K562 (cell line): Measurements from ENCODE around the gene RNF6. TPM values are rescaled to one million over a fixed set of nuclear protein-coding genes. Genes with fewer than 3 reads are reported as not detected.

Source experiments
- ARID4B ChIP-seq: sonication (generic); formaldehyde crosslinking; IDR thresholded peaks from 2 replicates; pipeline ENCODE4 v1.8.0; 2022; ENCODE audit warnings: mild to moderate bottlenecking, missing genetic modification reagents
- E2F6 ChIP-seq, 2 experiments: IDR thresholded peaks; 2 replicates each; pipeline ENCODE4 v1.6.1; 2011; ENCODE audit warnings: borderline replicate concordance in 1 of 2, control low read depth in 1 of 2, low read depth in 1 of 2, low read length in 1 of 2, mild to moderate bottlenecking in 1 of 2, mixed read lengths in 1 of 2, moderate library complexity in 1 of 2; ENCODE audit not compliant: insufficient read depth in 1 of 2, insufficient read length in 1 of 2, poor library complexity in 1 of 2, severe bottlenecking in 1 of 2; ENCODE audit errors: extremely low read depth in 1 of 2
- FOXM1 ChIP-seq, 2 experiments: fragments of 450-650 bp in 1 of 2; sonication (generic) in 1 of 2; formaldehyde crosslinking in 1 of 2; IDR thresholded peaks; 2 replicates each; pipeline versions ENCODE4 v1.6.1 to v1.9.0; 2017 to 2022; ENCODE audit warnings: low read depth in 2 of 2, mild to moderate bottlenecking in 2 of 2, missing genetic modification reagents in 1 of 2, moderate library complexity in 1 of 2
- FOXO4 ChIP-seq: fragments of 450-650 bp; formaldehyde crosslinking; IDR thresholded peaks from 2 replicates; pipeline ENCODE4 v1.4.0; 2020; ENCODE audit warnings: mild to moderate bottlenecking, moderate library complexity
- GTF2A2 ChIP-seq: IDR thresholded peaks from 2 replicates; pipeline ENCODE4 v1.6.1; 2016; ENCODE audit warnings: mild to moderate bottlenecking, missing genetic modification characterization, missing compliant biosample characterization
- HDGF ChIP-seq: fragments of 450-650 bp; IDR thresholded peaks from 2 replicates; pipeline ENCODE4 v1.6.1; 2016
- IRF9 ChIP-seq: fragments of 450-650 bp; IDR thresholded peaks from 2 replicates; pipeline ENCODE4 v1.6.1; 2016; ENCODE audit warnings: missing biosample characterization, missing genetic modification characterization
- NFIX ChIP-seq: fragments of 250-450 bp; sonication (Bioruptor Pico); IDR thresholded peaks from 2 replicates; pipeline ENCODE4 v1.4.0; 2020; ENCODE audit warnings: low read depth, mild to moderate bottlenecking, moderate library complexity
- PCBP2 ChIP-seq: fragments of 200-400 bp; formaldehyde crosslinking; IDR thresholded peaks from 2 replicates; pipeline ENCODE4 v1.6.1; 2018; ENCODE audit warnings: low read length, low read depth, mild to moderate bottlenecking, moderate library complexity; ENCODE audit not compliant: poor library complexity, severe bottlenecking
- TEAD1 ChIP-seq, 2 experiments: fragments of 450-650 bp in 1 of 2; sonication (generic) in 1 of 2; formaldehyde crosslinking; IDR thresholded peaks; 2 replicates each; pipeline versions ENCODE4 v1.4.0 to v1.8.0; 2020 to 2022; ENCODE audit warnings: mild to moderate bottlenecking in 2 of 2, missing genetic modification reagents in 1 of 2
- ZNF518B ChIP-seq: fragments of 250-450 bp; sonication (Bioruptor Pico); IDR thresholded peaks from 2 replicates; pipeline ENCODE4 v1.5.0; 2021; ENCODE audit warnings: mild to moderate bottlenecking, moderate library complexity
- ZNF707 ChIP-seq: fragments of 250-450 bp; sonication (Bioruptor Pico); conservative IDR thresholded peaks from 2 replicates; pipeline ENCODE4 v1.8.0; 2022; ENCODE audit warnings: inconsistent platforms, mild to moderate bottlenecking, moderate library complexity
- ZSCAN32 ChIP-seq: fragments of 450-650 bp; formaldehyde crosslinking; IDR thresholded peaks from 2 replicates; pipeline ENCODE4 v1.4.0; 2020; ENCODE audit warnings: mild to moderate bottlenecking, moderate library complexity
- polyA plus RNA-seq, 8 experiments: library from polyadenylated mRNA; depleted of rRNA in 4 of 8; stranded (reverse) in 5 of 8; unstranded in 3 of 8; fragments of >200 nt; fragmentation: Nextera tagmentation in 2 of 8; fragmentation: Illumina TruSeq in 1 of 8; extraction: Ambion mirVana in 2 of 8; extraction: Trizol in 1 of 8; gene quantifications; 2 replicates each; pipeline versions ENCODE4 v1.2.1 to v1.2.3, GENCODE V29; 2011 to 2014; ENCODE audit warnings: inconsistent platforms in 1 of 8, missing spikeins in 1 of 8
- total RNA-seq, 7 experiments: library from RNA; depleted of rRNA in 6 of 7; stranded (reverse); fragments of >200 nt in 6 of 7; fragmentation: Illumina TruSeq in 2 of 7; extraction: Trizol in 2 of 7; gene quantifications; 2 replicates each; pipeline versions ENCODE4 v1.2.1 to v1.2.3, GENCODE V29; 2011 to 2021; ENCODE audit warnings: low replicate concordance in 1 of 7

The RNF6 gene
- total and polyA plus RNA-seq, 9 of the 15 experiments (the other 6 are each of a cell fraction or from before 2014, with no cell fraction given) = 12.0 to 31.4 (median 22.3) TPM

- TF ChIP-seq GTF2A2 (tag) (peak; percentile 67), HDGF (no peak), ZSCAN32 (CRISPR knock-in tag) (no peak), TEAD1 (CRISPR knock-in tag; IDR thresholded peaks at IDR 0.05) (peak in 1 of 2 experiments; percentile 32; a peak in 1 of 4 replicates), NFIX (no peak), E2F6 (IDR thresholded peaks at IDR 0.05; ENCODE audit: borderline replicate concordance in 1 of 2, extremely low read depth in 1 of 2, insufficient read depth in 1 of 2, insufficient read length in 1 of 2, low read depth in 1 of 2, low read length in 1 of 2, poor library complexity in 1 of 2, severe bottlenecking in 1 of 2) (peak; percentile 74 to 76), ZNF518B (CRISPR knock-in tag) (no peak), ARID4B (CRISPR knock-in tag) (peak; percentile 75; the same call in 1 of the 2 replicates), IRF9 (tag) (no peak), PCBP2 (no peak), FOXM1 (IDR thresholded peaks at IDR 0.05; ENCODE audit: low read depth) (0 out of 2 replicates have a peak, but pooled peaks have one; percentile 14), FOXM1 (CRISPR knock-in tag; IDR thresholded peaks at IDR 0.05; ENCODE audit: low read depth) (no peak), ZNF707 (CRISPR knock-in tag) (no peak), FOXO4 (CRISPR knock-in tag) (no peak)
These were observed at the start of gene RNF6 (continued) for GRCh38 chr13:26221721-26222519.
